Activated naive CD8-positive, alpha-beta T cell treated with anti-CD3 and anti-CD28 coated beads, Interleukin-2, amount 50 U/mL, for 24 hours (primary cell): ENCODE measurements around the gene MYOC.
"Not testable (repeated sequence)": the region's sequence is repeated elsewhere in the genome, so short reads cannot be mapped to it uniquely, and the experiment has no call there.

ENCODE experiments used
- ATAC-seq: fragments of 150-1000 bp; cut with Tn5 transposase; one replicate; pipeline ENCODE4 v1.10.0; 2021
- DNase-seq: peaks from one replicate; pipeline ENCODE4 v3.0.0; 2021
- H3K27ac Mint-ChIP-seq: one replicate; pipeline ENCODE4 v1.8.0; 2021; ENCODE audit warnings: mild to moderate bottlenecking, mixed read lengths
- H3K27me3 Mint-ChIP-seq: one replicate; pipeline ENCODE4 v1.8.0; 2021; ENCODE audit warnings: mixed read lengths
- H3K36me3 Mint-ChIP-seq: one replicate; pipeline ENCODE4 v1.8.0; 2021; ENCODE audit warnings: low read depth, mixed read lengths
- H3K4me1 Mint-ChIP-seq: one replicate; pipeline ENCODE4 v1.8.0; 2021; ENCODE audit warnings: mixed read lengths
- H3K4me3 Mint-ChIP-seq: one replicate; pipeline ENCODE4 v1.8.0; 2021; ENCODE audit warnings: mild to moderate bottlenecking, moderate library complexity, mixed read lengths
- H3K9me3 Mint-ChIP-seq: one replicate; pipeline ENCODE4 v1.8.0; 2021; ENCODE audit warnings: mixed read lengths

The MYOC gene

GRCh38 chr1:171637928-171638576 is 14.4 kb downstream of the MYOC start:
- DNase-seq (no peak), ATAC-seq (no peak)
- Mint-ChIP-seq H3K9me3 (no peaks in the 10 kb centered on the region), H3K36me3 (no peaks in the 10 kb centered on the region), H3K27ac (no peak overlapping the region), H3K27me3 (peaks cover 3% of the 10 kb centered on the region), H3K4me1 (no peaks in the 10 kb centered on the region), H3K4me3 (no peak overlapping the region)

DNA sequence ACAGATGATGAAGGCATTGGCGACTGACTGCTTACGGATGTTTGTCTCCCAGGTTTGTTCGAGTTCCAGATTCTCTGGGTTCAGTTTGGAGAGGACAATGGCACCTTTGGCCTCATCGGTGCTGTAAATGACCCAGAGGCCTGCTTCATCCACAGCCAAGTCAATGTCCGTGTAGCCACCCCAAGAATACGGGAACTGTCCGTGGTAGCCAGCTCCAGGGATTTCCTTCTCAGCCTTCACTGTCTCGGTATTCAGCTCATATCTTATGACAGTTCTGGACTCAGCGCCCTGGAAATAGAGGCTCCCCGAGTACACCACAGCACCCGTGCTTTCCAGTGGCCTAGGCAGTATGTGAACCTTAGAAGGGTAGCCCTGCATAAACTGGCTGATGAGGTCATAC is 16.3 kb downstream of the MYOC start:
- Mint-ChIP-seq H3K27me3 (peaks cover 4% of the 10 kb centered on the region), H3K4me1 (no peaks in the 10 kb centered on the region), H3K4me3 (no peak overlapping the region), H3K9me3 (no peaks in the 10 kb centered on the region), H3K27ac (no peak overlapping the region), H3K36me3 (no peaks in the 10 kb centered on the region)
- DNase-seq (no peak), ATAC-seq (no peak)

GRCh38 chr1:171635661-171636060 is 16.8 kb downstream of the MYOC start:
- Mint-ChIP-seq H3K4me3 (no peak overlapping the region), H3K27me3 (peaks cover 4% of the 10 kb centered on the region), H3K4me1 (no peaks in the 10 kb centered on the region), H3K36me3 (no peaks in the 10 kb centered on the region), H3K27ac (no peak overlapping the region), H3K9me3 (no peaks in the 10 kb centered on the region)
- no peak for DNase-seq
- no peak for ATAC-seq

- Mint-ChIP-seq H3K27me3 (peaks cover 4% of the 10 kb centered on the region), H3K4me3 (no peak overlapping the region)
Observed at GRCh38 chr1:171628225-171628624, 24.3 kb downstream of the MYOC start.

GRCh38 chr1:171627020-171627419 is 25.5 kb downstream of the MYOC start:
- no peak overlapping the region for H3K27ac Mint-ChIP-seq
- H3K36me3 Mint-ChIP-seq, result no peaks in the 10 kb centered on the region
- peaks cover 2% of the 10 kb centered on the region for H3K27me3 Mint-ChIP-seq
- DNase-seq (no peak), ATAC-seq (no peak)
- H3K4me1 Mint-ChIP-seq, result no peaks in the 10 kb centered on the region
- H3K9me3 Mint-ChIP-seq, result no peaks in the 10 kb centered on the region
- no peak overlapping the region for H3K4me3 Mint-ChIP-seq

More at GRCh38 chr1:171628225-171628624, 24.3 kb downstream of the MYOC start:
- H3K27ac Mint-ChIP-seq, result no peak overlapping the region
- no peaks in the 10 kb centered on the region for H3K4me1 Mint-ChIP-seq
- H3K36me3 Mint-ChIP-seq, result no peaks in the 10 kb centered on the region
- ATAC-seq, result no peak
- no peaks in the 10 kb centered on the region for H3K9me3 Mint-ChIP-seq
- no peak for DNase-seq

GRCh38 chr1:171625225-171625624 is 27.3 kb downstream of the MYOC start:
- no peaks in the 10 kb centered on the region for H3K9me3 Mint-ChIP-seq
- H3K27me3 Mint-ChIP-seq, result no peaks in the 10 kb centered on the region
- no peaks in the 10 kb centered on the region for H3K36me3 Mint-ChIP-seq
- H3K27ac Mint-ChIP-seq, result no peak overlapping the region
- H3K4me3 Mint-ChIP-seq, result no peak overlapping the region
- DNase-seq (no peak), ATAC-seq (no peak)
- H3K4me1 Mint-ChIP-seq, result no peaks in the 10 kb centered on the region

- no peaks in the 10 kb centered on the region for H3K9me3 Mint-ChIP-seq
- H3K27me3 Mint-ChIP-seq, result no peaks in the 10 kb centered on the region
- no peak overlapping the region for H3K4me3 Mint-ChIP-seq
- ATAC-seq (no peak), DNase-seq (no peak)
- H3K4me1 Mint-ChIP-seq, result no peaks in the 10 kb centered on the region
- H3K36me3 Mint-ChIP-seq, result no peaks in the 10 kb centered on the region
- H3K27ac Mint-ChIP-seq, result no peak overlapping the region
Observed at GRCh38 chr1:171623651-171624331, 28.7 kb downstream of the MYOC start.

DNA sequence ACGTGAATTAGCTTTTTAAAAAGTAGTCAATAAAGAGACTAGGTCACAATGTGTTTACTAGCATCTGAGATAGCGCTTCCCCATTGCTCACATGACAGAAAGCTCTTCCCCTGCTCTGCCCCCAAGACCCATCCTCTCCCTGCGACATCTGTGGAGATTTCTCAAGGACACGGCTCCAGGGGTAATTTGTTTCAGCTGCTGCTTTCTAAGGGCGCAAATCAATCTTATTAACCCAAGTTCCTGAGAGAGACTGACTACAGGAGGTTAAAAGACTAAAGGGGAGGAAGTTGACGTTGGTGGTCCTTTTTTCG is 30.4 kb downstream of the MYOC start, which contains the start of gene MYOCOS:
MYOCOS (plus strand) TSS at position 92 of the 311 bp plus-strand sequence. CDS start 1,641 bp downstream, outside the sequence.
- Mint-ChIP-seq H3K27me3 (no peaks in the 10 kb centered on the region), H3K36me3 (no peaks in the 10 kb centered on the region), H3K4me3 (no peak within 1 kb of the TSS), H3K4me1 (no peaks in the 10 kb centered on the region), H3K27ac (no peak within 1 kb of the TSS), H3K9me3 (no peaks in the 10 kb centered on the region)
- no peak for DNase-seq
- ATAC-seq, result no peak

DNA sequence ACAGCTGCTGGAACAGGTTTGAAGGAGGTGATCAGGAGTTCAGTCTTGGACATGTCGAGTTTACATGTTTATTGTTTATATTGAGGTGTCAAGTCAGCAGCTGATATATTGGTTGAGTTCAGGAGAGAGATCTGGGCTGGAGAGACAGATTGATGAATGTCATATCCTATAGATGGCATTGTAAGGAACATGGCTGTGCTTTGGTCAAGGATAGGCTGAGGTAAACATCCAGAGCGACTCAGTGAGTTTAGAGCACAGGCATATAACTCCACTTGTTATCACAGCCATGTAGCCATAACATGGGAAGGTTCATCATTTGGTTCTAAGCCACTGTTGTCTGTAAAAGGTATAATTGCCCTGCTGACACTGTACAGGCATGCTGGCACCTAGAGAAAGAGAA is 35.9 kb downstream of the MYOC start:
- DNase-seq (no peak), ATAC-seq (no peak)
- Mint-ChIP-seq H3K27me3 (no peaks in the 10 kb centered on the region), H3K4me3 (no peak overlapping the region), H3K36me3 (no peaks in the 10 kb centered on the region), H3K27ac (no peak overlapping the region), H3K9me3 (no peaks in the 10 kb centered on the region), H3K4me1 (no peaks in the 10 kb centered on the region)

DNA sequence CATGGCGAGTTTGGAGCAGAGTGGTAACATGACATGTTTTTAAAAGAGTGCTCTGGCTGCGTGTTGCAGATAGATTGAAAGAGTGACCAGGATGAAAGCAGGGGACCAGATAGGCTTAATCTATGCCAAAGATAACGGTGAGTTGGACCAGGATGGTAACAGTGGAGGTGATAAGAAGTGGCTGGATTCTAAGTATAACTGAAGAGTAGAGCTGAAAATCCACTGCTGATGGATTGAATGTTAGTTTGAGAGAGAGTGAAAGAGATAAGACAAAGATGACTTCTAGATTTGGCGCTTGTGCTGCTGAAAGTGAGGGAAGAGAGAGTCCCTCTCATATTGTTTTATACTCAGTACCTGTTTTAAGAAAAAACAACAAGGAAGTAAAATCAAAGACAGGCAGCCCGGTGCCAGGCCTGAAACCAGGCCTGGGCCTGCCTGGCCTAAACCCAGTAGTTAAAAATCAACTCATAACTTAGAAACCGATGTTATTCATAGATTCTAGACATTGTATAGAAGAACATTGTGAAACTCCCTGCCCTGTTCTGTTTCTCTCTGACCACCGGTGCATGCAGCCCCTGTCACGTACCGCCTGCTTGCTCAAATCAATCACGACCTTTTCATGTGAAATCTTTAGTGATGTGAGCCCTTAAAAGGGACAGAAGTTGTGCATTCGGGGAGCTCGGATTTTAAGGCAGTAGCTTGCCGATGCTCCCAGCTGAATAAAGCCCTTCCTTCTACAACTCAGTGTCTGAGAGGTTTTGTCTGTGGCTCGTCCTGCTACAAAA is 37.2 kb downstream of the MYOC start:
- not testable (repeated sequence) for DNase-seq, H3K4me3 Mint-ChIP-seq, H3K36me3 Mint-ChIP-seq, ATAC-seq, H3K27me3 Mint-ChIP-seq, H3K9me3 Mint-ChIP-seq, H3K27ac Mint-ChIP-seq, H3K4me1 Mint-ChIP-seq

GRCh38 chr1:171613282-171613681 is 39.2 kb downstream of the MYOC start:
- no peak for DNase-seq
- Mint-ChIP-seq H3K4me1 (no peaks in the 10 kb centered on the region), H3K9me3 (no peaks in the 10 kb centered on the region), H3K27me3 (no peaks in the 10 kb centered on the region), H3K27ac (no peak overlapping the region), H3K4me3 (no peak overlapping the region), H3K36me3 (no peaks in the 10 kb centered on the region)
- no peak for ATAC-seq

DNA sequence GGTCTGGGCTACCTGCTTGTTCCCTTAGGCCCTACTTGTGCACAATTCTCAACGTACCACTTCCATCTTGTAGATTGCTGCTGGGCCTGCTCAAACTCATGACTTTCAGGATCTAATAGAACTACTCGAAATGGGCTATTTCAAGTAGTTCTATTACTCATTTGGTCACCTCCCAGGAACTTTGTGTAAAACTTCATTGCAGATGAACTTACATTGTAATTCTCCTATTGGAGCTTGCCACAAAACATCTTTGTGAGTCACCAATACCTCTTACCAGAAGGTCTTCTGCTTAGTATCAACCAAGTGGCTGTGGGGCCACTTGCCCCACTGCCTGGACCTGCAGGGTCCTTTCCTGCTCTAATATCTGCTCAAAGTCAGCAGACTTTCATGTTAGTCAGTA is 41.2 kb downstream of the MYOC start:
- Mint-ChIP-seq H3K9me3 (no peaks in the 10 kb centered on the region), H3K4me3 (no peak overlapping the region), H3K36me3 (no peaks in the 10 kb centered on the region), H3K4me1 (no peaks in the 10 kb centered on the region), H3K27ac (no peak overlapping the region), H3K27me3 (no peaks in the 10 kb centered on the region)
- DNase-seq, result no peak
- ATAC-seq, result no peak

- no peak for DNase-seq
- Mint-ChIP-seq H3K36me3 (no peaks in the 10 kb centered on the region), H3K27ac (no peak overlapping the region), H3K27me3 (no peaks in the 10 kb centered on the region), H3K4me3 (no peak overlapping the region), H3K4me1 (no peaks in the 10 kb centered on the region), H3K9me3 (no peaks in the 10 kb centered on the region)
- no peak for ATAC-seq
Observed at GRCh38 chr1:171610385-171610784, 42.1 kb downstream of the MYOC start.

GRCh38 chr1:171606402-171606941 is 46.0 kb downstream of the MYOC start:
- H3K4me1 Mint-ChIP-seq, result no peaks in the 10 kb centered on the region
- H3K27ac Mint-ChIP-seq, result no peak overlapping the region
- ATAC-seq, result no peak
- H3K4me3 Mint-ChIP-seq, result no peak overlapping the region
- DNase-seq, result no peak
- no peaks in the 10 kb centered on the region for H3K27me3 Mint-ChIP-seq
- no peaks in the 10 kb centered on the region for H3K36me3 Mint-ChIP-seq
- H3K9me3 Mint-ChIP-seq, result no peaks in the 10 kb centered on the region

DNA sequence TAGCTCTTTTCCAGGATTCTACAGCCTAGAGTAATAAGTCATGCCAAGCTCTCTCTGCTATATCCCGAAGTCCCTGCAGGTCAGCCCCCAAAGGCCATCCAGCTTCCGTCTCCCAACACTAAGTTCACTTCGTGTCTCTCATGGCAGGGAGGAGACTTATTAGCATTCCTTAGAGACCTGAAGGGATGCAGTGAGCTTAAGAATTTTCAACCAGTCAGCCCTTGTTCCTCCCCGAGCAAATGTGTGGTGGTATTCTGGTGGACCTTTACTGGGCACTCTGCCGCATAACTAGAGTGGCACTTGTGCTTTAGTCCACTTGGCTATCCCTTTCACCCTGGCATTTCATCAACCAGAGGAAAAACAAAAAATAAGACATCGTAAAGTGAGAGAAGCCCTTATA is 49.4 kb downstream of the MYOC start:
- not testable (repeated sequence) for H3K36me3 Mint-ChIP-seq, H3K4me1 Mint-ChIP-seq, H3K4me3 Mint-ChIP-seq, H3K27me3 Mint-ChIP-seq, H3K27ac Mint-ChIP-seq, ATAC-seq, DNase-seq, H3K9me3 Mint-ChIP-seq
